WTC11 (cell line): ENCODE results near the gene CRNKL1. TPM values are rescaled to one million over a fixed set of nuclear protein-coding genes. Genes with fewer than 3 reads are reported as not detected.

Source experiments
- ATAC-seq: fragments of 200-7000 bp; cut with Tn5 transposase; 2 replicates; pipeline ENCODE4 v1.10.0; 2021; ENCODE audit warnings: mild to moderate bottlenecking, moderate library complexity
- CTCF ChIA-PET: fragments of 300-600 bp; sonication (Branson Sonifier 250); formaldehyde crosslinking; loops from one replicate; lab custom pipeline; 2021; ENCODE audit warnings: antibody characterized with exemption; lab: Charles Lee
- POLR2A ChIA-PET: fragments of 350-600 bp; sonication (Branson Sonifier 250); formaldehyde crosslinking; loops from one replicate; lab custom pipeline; 2021; ENCODE audit warnings: antibody characterized with exemption; lab: Charles Lee
- DNase-seq: peaks from one replicate; pipeline ENCODE4 v3.0.0; 2021; ENCODE audit warnings: low spot score
- H3K27ac Mint-ChIP-seq: 2 replicates; pipeline ENCODE4 v1.8.0; 2021; ENCODE audit warnings: mixed read lengths
- H3K27me3 Mint-ChIP-seq: 2 replicates; pipeline ENCODE4 v1.8.0; 2021; ENCODE audit warnings: low read depth, mild to moderate bottlenecking, moderate library complexity, mixed read lengths
- H3K36me3 Mint-ChIP-seq: 2 replicates; pipeline ENCODE4 v1.8.0; 2021; ENCODE audit warnings: mixed read lengths
- H3K4me1 Mint-ChIP-seq: 2 replicates; pipeline ENCODE4 v1.8.0; 2022; ENCODE audit warnings: mixed read lengths
- H3K4me3 Mint-ChIP-seq: 2 replicates; pipeline ENCODE4 v1.8.0; 2021; ENCODE audit warnings: mild to moderate bottlenecking, moderate library complexity, mixed read lengths
- H3K9me3 Mint-ChIP-seq: 2 replicates; pipeline ENCODE4 v1.8.0; 2021; ENCODE audit warnings: mixed read lengths
- CREB1 ChIP-seq: sonication (generic); formaldehyde crosslinking; IDR thresholded peaks from 2 replicates; pipeline ENCODE4 v1.8.0; 2023; ENCODE audit warnings: mild to moderate bottlenecking, missing genetic modification reagents
- E2F1 ChIP-seq: sonication (generic); formaldehyde crosslinking; IDR thresholded peaks from 2 replicates; pipeline ENCODE4 v1.8.0; 2022; ENCODE audit warnings: mild to moderate bottlenecking, missing genetic modification reagents
- FOXJ3 ChIP-seq: sonication (generic); formaldehyde crosslinking; IDR thresholded peaks from 2 replicates; pipeline ENCODE4 v1.9.0; 2021; ENCODE audit warnings: missing genetic modification reagents, mild to moderate bottlenecking, borderline replicate concordance
- FOXK1 ChIP-seq: sonication (generic); formaldehyde crosslinking; IDR thresholded peaks from 2 replicates; pipeline ENCODE4 v1.8.0; 2022; ENCODE audit warnings: mild to moderate bottlenecking, moderate library complexity, missing genetic modification reagents
- GABPB1 ChIP-seq: sonication (generic); formaldehyde crosslinking; IDR thresholded peaks from 2 replicates; pipeline ENCODE4 v1.8.1; 2023; ENCODE audit warnings: mild to moderate bottlenecking, missing genetic modification reagents
- HMGXB4 ChIP-seq: sonication (generic); formaldehyde crosslinking; IDR thresholded peaks from 2 replicates; pipeline ENCODE4 v1.8.1; 2023; ENCODE audit warnings: mild to moderate bottlenecking, moderate library complexity, missing genetic modification reagents
- JUN ChIP-seq: sonication (generic); formaldehyde crosslinking; IDR thresholded peaks from 2 replicates; pipeline ENCODE4 v1.8.0; 2023; ENCODE audit warnings: mild to moderate bottlenecking, missing genetic modification reagents
- NFATC4 ChIP-seq: fragments of 250-450 bp; sonication (Bioruptor Pico); IDR thresholded peaks from 2 replicates; pipeline ENCODE4 v1.9.0; 2021; ENCODE audit warnings: mild to moderate bottlenecking
- NR1H2 ChIP-seq: sonication (generic); formaldehyde crosslinking; IDR thresholded peaks from 2 replicates; pipeline ENCODE4 v1.9.0; 2021; ENCODE audit warnings: mild to moderate bottlenecking, moderate library complexity, missing genetic modification reagents
- OVOL2 ChIP-seq: fragments of 250-450 bp; sonication (Bioruptor Pico); IDR thresholded peaks from 2 replicates; pipeline ENCODE4 v1.9.0; 2021; ENCODE audit warnings: mild to moderate bottlenecking, borderline replicate concordance
- RELA ChIP-seq: sonication (generic); formaldehyde crosslinking; IDR thresholded peaks from 2 replicates; pipeline ENCODE4 v1.8.1; 2022; ENCODE audit warnings: missing genetic modification reagents, mild to moderate bottlenecking, borderline replicate concordance
- SP1 ChIP-seq: sonication (generic); formaldehyde crosslinking; conservative IDR thresholded peaks from 2 replicates; pipeline ENCODE4 v1.8.1; 2022; ENCODE audit warnings: missing genetic modification reagents
- TEAD1 ChIP-seq: sonication (generic); formaldehyde crosslinking; IDR thresholded peaks from 2 replicates; pipeline ENCODE4 v1.8.0; 2022; ENCODE audit warnings: mild to moderate bottlenecking, missing genetic modification reagents
- USF1 ChIP-seq: sonication (generic); formaldehyde crosslinking; IDR thresholded peaks from 2 replicates; pipeline ENCODE4 v1.8.0; 2022; ENCODE audit warnings: mild to moderate bottlenecking, missing genetic modification reagents
- ZBTB21 ChIP-seq: sonication (generic); formaldehyde crosslinking; IDR thresholded peaks from 2 replicates; pipeline ENCODE4 v1.8.1; 2023; ENCODE audit warnings: mild to moderate bottlenecking, missing genetic modification reagents, borderline replicate concordance
- ZNF138 ChIP-seq: sonication (generic); formaldehyde crosslinking; conservative IDR thresholded peaks from 2 replicates; pipeline ENCODE4 v1.8.1; 2022; ENCODE audit warnings: mild to moderate bottlenecking, moderate library complexity, missing genetic modification reagents
- ZNF317 ChIP-seq: sonication (generic); formaldehyde crosslinking; IDR thresholded peaks from 2 replicates; pipeline ENCODE4 v1.8.1; 2023; ENCODE audit warnings: low read depth, mild to moderate bottlenecking, moderate library complexity, missing genetic modification reagents, borderline replicate concordance
- ZNF423 ChIP-seq: fragments of 250-450 bp; sonication (Bioruptor Pico); IDR thresholded peaks from 2 replicates; pipeline ENCODE4 v2.1.2; 2022; ENCODE audit warnings: mild to moderate bottlenecking, moderate library complexity
- ZNF512 ChIP-seq: sonication (generic); formaldehyde crosslinking; IDR thresholded peaks from 2 replicates; pipeline ENCODE4 v1.8.1; 2022; ENCODE audit warnings: missing genetic modification reagents, borderline replicate concordance
- ZNF532 ChIP-seq: fragments of 250-450 bp; sonication (Bioruptor Pico); IDR thresholded peaks from 2 replicates; pipeline ENCODE4 v1.9.0; 2021; ENCODE audit warnings: mild to moderate bottlenecking, borderline replicate concordance
- total RNA-seq: library from RNA; stranded (reverse); gene quantifications from 3 replicates; pipeline ENCODE4 v1.2.3, GENCODE V29; 2021

The CRNKL1 gene
- total RNA-seq, 1 experiment from 2014 or later: 22.2 TPM

GRCh38 chr20:20094410-20094809 is 42.1 kb upstream of the CRNKL1 start:
- POLR2A ChIA-PET: no interaction called here
- H3K4me1 Mint-ChIP-seq: no peaks in the 10 kb centered on the region
- ATAC-seq (no peak), DNase-seq (no peak)
- no peak overlapping the region for H3K4me3 Mint-ChIP-seq
- no peaks in the 10 kb centered on the region for H3K9me3 Mint-ChIP-seq
- CTCF ChIA-PET: no interaction called here
- H3K27me3 Mint-ChIP-seq: no peaks in the 10 kb centered on the region; the same call in 1 of the 2 replicates
- H3K36me3 Mint-ChIP-seq: no peaks in the 10 kb centered on the region
- no peak overlapping the region for H3K27ac Mint-ChIP-seq
- TF ChIP-seq RELA (no peak), ZNF138 (no peak), ZNF317 (CRISPR knock-in tag) (no peak), CREB1 (CRISPR knock-in tag) (no peak), FOXJ3 (CRISPR knock-in tag) (no peak), ZBTB21 (no peak), ZNF423 (CRISPR knock-in tag) (no peak), USF1 (CRISPR knock-in tag) (no peak), TEAD1 (no peak), E2F1 (CRISPR knock-in tag) (no peak), HMGXB4 (no peak), GABPB1 (CRISPR knock-in tag) (no peak), JUN (CRISPR knock-in tag) (no peak), ZNF512 (CRISPR knock-in tag) (no peak), SP1 (CRISPR knock-in tag) (no peak), NFATC4 (CRISPR knock-in tag) (no peak), NR1H2 (no peak), FOXK1 (no peak), OVOL2 (CRISPR knock-in tag) (no peak)

DNA sequence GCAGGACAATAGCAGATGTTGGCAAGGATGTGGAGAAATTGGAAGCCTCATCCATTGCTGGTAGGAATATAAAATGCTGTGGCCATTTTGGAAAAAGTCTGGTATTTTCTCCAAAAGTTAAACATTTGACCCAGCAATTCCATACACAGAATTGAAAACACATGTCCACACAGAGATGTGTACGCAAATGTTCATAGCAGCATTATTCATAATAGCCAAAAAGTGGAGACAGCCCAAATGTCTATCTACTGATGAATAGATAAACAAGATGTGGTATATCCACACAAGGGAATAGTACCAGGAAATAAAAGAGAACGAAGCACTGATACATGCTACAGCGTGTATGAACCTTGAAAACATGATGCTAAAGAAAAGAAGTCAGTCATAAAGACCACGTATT is 40.6 kb upstream of the CRNKL1 start:
- H3K4me3 Mint-ChIP-seq: no peak overlapping the region
- CTCF ChIA-PET: no interaction called here

More for the DNA sequence above, 40.6 kb upstream of the CRNKL1 start:
- DNase-seq (no peak), ATAC-seq (no peak)
- no peaks in the 10 kb centered on the region; the same call in 1 of the 2 replicates for H3K27me3 Mint-ChIP-seq
- H3K27ac Mint-ChIP-seq: no peak overlapping the region
- POLR2A ChIA-PET: no interaction called here
- no peaks in the 10 kb centered on the region for H3K4me1 Mint-ChIP-seq
- TF ChIP-seq E2F1 (CRISPR knock-in tag): no peak
- TF ChIP-seq ZNF532 (CRISPR knock-in tag): no peak
- H3K36me3 Mint-ChIP-seq: no peaks in the 10 kb centered on the region
- H3K9me3 Mint-ChIP-seq: no peaks in the 10 kb centered on the region
